KOPT-K1 (cell line): ENCODE measurements around the gene TPSD1.
"Not testable (repeated sequence)": the region's sequence is repeated elsewhere in the genome, so short reads cannot be mapped to it uniquely, and the experiment has no call there.

ENCODE experiments used
- H3K27ac ChIP-seq: fragments of 200-600 bp; sonication (generic); 2 replicates; pipeline ENCODE4 v1.5.1; 2016; ENCODE audit warnings: antibody characterized with exemption, mild to moderate bottlenecking, low read depth, low read length; ENCODE audit not compliant: poor library complexity, severe bottlenecking
- H3K36me3 ChIP-seq: fragments of 200-600 bp; sonication (generic); 2 replicates; pipeline ENCODE4 v1.5.1; 2017; ENCODE audit warnings: antibody characterized with exemption, mild to moderate bottlenecking, low read length, moderate library complexity; ENCODE audit not compliant: insufficient read depth
- H3K9me3 ChIP-seq: fragments of 200-600 bp; sonication (generic); 2 replicates; pipeline ENCODE4 v1.5.1; 2017; ENCODE audit warnings: antibody characterized with exemption, low read length, mild to moderate bottlenecking; ENCODE audit not compliant: insufficient read depth, poor library complexity, severe bottlenecking

Gene TPSD1

GRCh38 chr16:1262210-1262845, 6.5 kb downstream of the TPSD1 start:
- peaks cover 9% of the 10 kb centered on the region for H3K9me3 ChIP-seq
- H3K27ac ChIP-seq: no peak overlapping the region
- H3K36me3 ChIP-seq: no peaks in the 10 kb centered on the region

GRCh38 chr16:1262846-1263221, 7.0 kb downstream of the TPSD1 start:
- Histone ChIP-seq H3K27ac (no peak overlapping the region), H3K9me3 (peaks cover 9% of the 10 kb centered on the region), H3K36me3 (no peaks in the 10 kb centered on the region)

- Histone ChIP-seq H3K27ac (no peak overlapping the region), H3K9me3 (peaks cover 9% of the 10 kb centered on the region), H3K36me3 (no peaks in the 10 kb centered on the region)
These were observed 7.9 kb downstream of the TPSD1 start for GRCh38 chr16:1263591-1264344.

- Histone ChIP-seq H3K36me3 (no peaks in the 10 kb centered on the region), H3K27ac (no peak overlapping the region), H3K9me3 (peaks cover 9% of the 10 kb centered on the region)
These were observed 8.6 kb downstream of the TPSD1 start for GRCh38 chr16:1264345-1265089.

- H3K36me3 ChIP-seq: no peaks in the 10 kb centered on the region
- H3K27ac ChIP-seq: no peak overlapping the region
- H3K9me3 ChIP-seq: peaks cover 9% of the 10 kb centered on the region
These were observed 9.3 kb downstream of the TPSD1 start for GRCh38 chr16:1265090-1265630.

- no peaks in the 10 kb centered on the region for H3K36me3 ChIP-seq
- no peak overlapping the region for H3K27ac ChIP-seq
- H3K9me3 ChIP-seq: peaks cover 9% of the 10 kb centered on the region
These were observed 10.0 kb downstream of the TPSD1 start for GRCh38 chr16:1265826-1266225.

GRCh38 chr16:1269418-1269817, 13.5 kb downstream of the TPSD1 start:
- not testable (repeated sequence) for H3K36me3 ChIP-seq, H3K9me3 ChIP-seq, H3K27ac ChIP-seq

- no peaks in the 10 kb centered on the region for H3K9me3 ChIP-seq
- H3K36me3 ChIP-seq: no peaks in the 10 kb centered on the region
- no peak overlapping the region for H3K27ac ChIP-seq
These were observed 15.5 kb downstream of the TPSD1 start for GRCh38 chr16:1271380-1271723.

GRCh38 chr16:1271724-1272413, 16.0 kb downstream of the TPSD1 start:
- H3K36me3 ChIP-seq, H3K9me3 ChIP-seq, H3K27ac ChIP-seq: not testable (repeated sequence)

- no peaks in the 10 kb centered on the region for H3K36me3 ChIP-seq
- no peak overlapping the region for H3K27ac ChIP-seq
- H3K9me3 ChIP-seq: no peaks in the 10 kb centered on the region
These were observed 16.8 kb downstream of the TPSD1 start for GRCh38 chr16:1272453-1273198.

GRCh38 chr16:1273816-1274215, 17.9 kb downstream of the TPSD1 start:
- Histone ChIP-seq H3K9me3 (no peaks in the 10 kb centered on the region), H3K36me3 (no peaks in the 10 kb centered on the region), H3K27ac (no peak overlapping the region)

- H3K36me3 ChIP-seq: no peaks in the 10 kb centered on the region
These were observed 18.9 kb downstream of the TPSD1 start for GRCh38 chr16:1274767-1275166.

GRCh38 chr16:1275791-1276579, 20.1 kb downstream of the TPSD1 start:
- no peaks in the 10 kb centered on the region for H3K9me3 ChIP-seq
- H3K36me3 ChIP-seq: no peaks in the 10 kb centered on the region
- no peak overlapping the region for H3K27ac ChIP-seq

More at GRCh38 chr16:1274767-1275166, 18.9 kb downstream of the TPSD1 start:
- Histone ChIP-seq H3K9me3 (no peaks in the 10 kb centered on the region), H3K27ac (no peak overlapping the region)

GRCh38 chr16:1276580-1276878, 20.7 kb downstream of the TPSD1 start:
- Histone ChIP-seq H3K36me3 (no peaks in the 10 kb centered on the region), H3K27ac (no peak overlapping the region), H3K9me3 (no peaks in the 10 kb centered on the region)
